SK-N-SH (cell line): ENCODE results near the gene UBE4B. TPM values are rescaled to one million over a fixed set of nuclear protein-coding genes. Genes with fewer than 3 reads are reported as not detected.
A peak's percentile ranks its signal among the peaks of the same experiment; 100 is the strongest.

ENCODE experiments used
- CTCF ChIA-PET: fragments of 300-600, 350-600 bp; formaldehyde crosslinking; extraction: SDS; loops from one replicate; lab custom pipeline; 2021; lab: Yijun Ruan, JAX
- POLR2A ChIA-PET: fragments of 350-600 bp; sonication (Branson Sonifier 250); formaldehyde crosslinking; extraction: SDS; loops from one replicate; lab custom pipeline; 2020; ENCODE audit warnings: antibody characterized with exemption, inconsistent platforms; lab: Yijun Ruan, JAX
- DNase-seq: peaks from one replicate; pipeline ENCODE4 v3.0.0; 2012
- H2AFZ ChIP-seq: fragments of 200-600 bp; sonication (generic); 2 replicates; pipeline ENCODE4 v1.8.1; 2016; ENCODE audit warnings: antibody characterized with exemption, mild to moderate bottlenecking, low read depth
- H3F3A ChIP-seq: fragments of 200-600 bp; sonication (generic); replicated peaks from 2 replicates; pipeline ENCODE3; 2016; ENCODE audit warnings: antibody characterized with exemption, mild to moderate bottlenecking; ENCODE audit not compliant: insufficient read depth
- H3K27ac ChIP-seq, 2 experiments: fragments of 200-500 bp in 1 of 2; fragments of 200-600 bp in 1 of 2; sonication (Bioruptor generic) in 1 of 2; sonication (generic), shearing (Covaris generic) in 1 of 2; 2 replicates each; pipeline versions ENCODE4 v1.5.1 to v1.6.1; 2014 to 2016; ENCODE audit warnings: low read depth in 2 of 2, inconsistent platforms in 1 of 2, low read length in 1 of 2, mild to moderate bottlenecking in 1 of 2, mixed read lengths in 1 of 2
- H3K27me3 ChIP-seq: fragments of 200-600 bp; sonication (generic), shearing (Covaris generic); 2 replicates; pipeline ENCODE4 v1.6.1; 2016; ENCODE audit warnings: mixed run types; ENCODE audit not compliant: insufficient read depth
- H3K36me3 ChIP-seq, 2 experiments: fragments of 200-500 bp in 1 of 2; fragments of 200-600 bp in 1 of 2; sonication (Bioruptor generic) in 1 of 2; sonication (generic) in 1 of 2; replicated peaks in 1 of 2; 2 replicates each; pipeline versions ENCODE3 to v1.5.1; 2014 to 2016; ENCODE audit warnings: low read length in 1 of 2, mild to moderate bottlenecking in 1 of 2; ENCODE audit not compliant: insufficient read depth in 2 of 2, control insufficient read depth in 1 of 2
- H3K4me1 ChIP-seq, 2 experiments: fragments of 200-500 bp in 1 of 2; fragments of 200-600 bp in 1 of 2; sonication (Bioruptor generic) in 1 of 2; sonication (generic), shearing (Covaris generic) in 1 of 2; 2 replicates each; pipeline versions ENCODE4 v1.5.1 to v1.6.1; 2014 to 2016; ENCODE audit warnings: low read depth in 1 of 2, low read length in 1 of 2, mixed run types in 1 of 2; ENCODE audit not compliant: insufficient read depth in 2 of 2, control insufficient read depth in 1 of 2
- H3K4me2 ChIP-seq: fragments of 200-600 bp; sonication (generic), shearing (Covaris generic); 2 replicates; pipeline ENCODE4 v1.6.1; 2017; ENCODE audit warnings: mixed run types
- H3K4me3 ChIP-seq, 2 experiments: fragments of 200-500 bp in 1 of 2; fragments of 200-600 bp in 1 of 2; sonication (Bioruptor generic) in 1 of 2; sonication (generic), shearing (Covaris generic) in 1 of 2; 2 replicates each; pipeline versions ENCODE4 v1.5.1 to v1.8.1; 2014 to 2016; ENCODE audit warnings: low read depth in 2 of 2, inconsistent platforms in 1 of 2, low read length in 1 of 2, mild to moderate bottlenecking in 1 of 2, mixed read lengths in 1 of 2, moderate library complexity in 1 of 2
- H3K79me2 ChIP-seq: fragments of 200-600 bp; sonication (generic); 2 replicates; pipeline ENCODE4 v1.8.1; 2017; ENCODE audit warnings: mild to moderate bottlenecking; ENCODE audit not compliant: insufficient read depth
- H3K9ac ChIP-seq: fragments of 200-600 bp; sonication (generic); 2 replicates; pipeline ENCODE4 v1.6.1; 2017; ENCODE audit warnings: mixed run types
- H3K9me2 ChIP-seq: fragments of 200-600 bp; sonication (generic); 2 replicates; pipeline ENCODE4 v1.6.1; 2017; ENCODE audit warnings: mixed run types
- H3K9me3 ChIP-seq: fragments of 200-600 bp; sonication (generic); 2 replicates; pipeline ENCODE4 v1.6.1; 2017; ENCODE audit warnings: mixed run types, mild to moderate bottlenecking, moderate library complexity
- H4K20me1 ChIP-seq: fragments of 200-600 bp; sonication (generic); 2 replicates; pipeline ENCODE4 v1.6.1; 2017; ENCODE audit warnings: mild to moderate bottlenecking, mixed run types; ENCODE audit not compliant: insufficient read depth
- ELF1 ChIP-seq: IDR thresholded peaks from 2 replicates; pipeline ENCODE4 v1.4.0; 2012
- EP300 ChIP-seq, 2 experiments: IDR thresholded peaks; 2 replicates each; pipeline versions ENCODE4 v1.4.0 to v1.6.1; 2012; ENCODE audit warnings: borderline replicate concordance in 1 of 2, low read depth in 1 of 2, low read length in 1 of 2
- EZH2phosphoT487 ChIP-seq: fragments of 200-600 bp; sonication (generic); IDR thresholded peaks from 2 replicates; pipeline ENCODE4 v1.6.1; 2017; ENCODE audit warnings: low read depth, mixed run types, mild to moderate bottlenecking, antibody characterized with exemption, moderate library complexity, borderline replicate concordance
- FOXM1 ChIP-seq: IDR thresholded peaks from 2 replicates; pipeline ENCODE4 v1.4.0; 2012; ENCODE audit warnings: low read depth, mild to moderate bottlenecking
- GABPA ChIP-seq: IDR thresholded peaks from 2 replicates; pipeline ENCODE4 v1.4.0; 2012; ENCODE audit warnings: low read depth, mild to moderate bottlenecking
- MEF2A ChIP-seq: IDR thresholded peaks from 2 replicates; pipeline ENCODE4 v1.4.0; 2012; ENCODE audit warnings: low read depth, borderline replicate concordance
- NFIC ChIP-seq: IDR thresholded peaks from 2 replicates; pipeline ENCODE4 v1.4.0; 2012; ENCODE audit warnings: borderline replicate concordance
- NRF1 ChIP-seq: IDR thresholded peaks from 2 replicates; pipeline ENCODE4 v1.6.1; 2012; ENCODE audit warnings: low read depth, mild to moderate bottlenecking, low read length
- POLR2AphosphoS5 ChIP-seq: IDR thresholded peaks from 2 replicates; pipeline ENCODE4 v1.6.1; 2012; ENCODE audit warnings: low read depth, low read length
- RAD21 ChIP-seq: IDR thresholded peaks from 2 replicates; pipeline ENCODE4 v1.6.1; 2012; ENCODE audit warnings: mild to moderate bottlenecking, low read length
- RXRA ChIP-seq: IDR thresholded peaks from 2 replicates; pipeline ENCODE4 v1.4.0; 2012; ENCODE audit warnings: low read depth, mild to moderate bottlenecking, borderline replicate concordance
- WGBS: methylation state at CpG from one replicate; pipeline ENCODE4 v1.1.6; 2017; ENCODE audit warnings: low lambda C conversion rate; 5-methylcytosine and 5-hydroxymethylcytosine counted together
- polyA plus RNA-seq, 3 experiments: library from polyadenylated mRNA; depleted of rRNA; stranded (reverse); fragments of >200 nt; gene quantifications; 2 replicates each; pipeline ENCODE4 v1.2.3, GENCODE V29; 2012
- TF ChIP-seq, protein P1 (sequence below): IDR thresholded peaks from 2 replicates; pipeline ENCODE4 v1.6.1; 2012; ENCODE audit warnings: mild to moderate bottlenecking, low read depth, low read length, moderate library complexity
- TF ChIP-seq, protein P2 (sequence below): fragments of 200-600 bp; sonication (generic); IDR thresholded peaks from 2 replicates; pipeline ENCODE4 v1.6.1; 2017; ENCODE audit warnings: antibody characterized with exemption, mild to moderate bottlenecking, moderate library complexity

The UBE4B gene
- polyA plus RNA-seq, 1 of the 3 experiments (the other 2 are of a cell fraction) = 19.1 TPM

- 79% methylated on average over 3 of the region's 3 CpGs for WGBS
- peaks cover 12% of the 10 kb centered on the region for H3F3A ChIP-seq
- ChIA-PET POLR2A (interaction anchor here (0.6 kb wide), 1 partner anchor 814 kb away, joined by 3 read pairs; no protein-coding TSS in a partner anchor), CTCF (no interaction called here)
- H3K27ac ChIP-seq = no peak overlapping the region
- no peak overlapping the region for H3K9ac ChIP-seq
- no peak overlapping the region for H2AFZ ChIP-seq
- no peaks in the 10 kb centered on the region for H3K9me2 ChIP-seq
- no peak overlapping the region for H3K4me2 ChIP-seq
- H3K4me1 ChIP-seq = peaks cover 7 to 13% of the 10 kb centered on the region in 2 experiments; a peak in 2 of 4 replicates
- H3K36me3 ChIP-seq = peaks cover 2 to 5% of the 10 kb centered on the region in 2 experiments
- H4K20me1 ChIP-seq = peaks cover 27% of the 10 kb centered on the region
- H3K4me3 ChIP-seq = no peak overlapping the region
- no peak for TF ChIP-seq ELF1
- TF ChIP-seq RXRA = no peak
- no peak for TF ChIP-seq EP300 (IDR thresholded peaks at IDR 0.05; ENCODE audit: borderline replicate concordance in 1 of 2, low read depth in 1 of 2, low read length in 1 of 2)
- no peak for TF ChIP-seq POLR2AphosphoS5
- no peak for TF ChIP-seq NRF1
- TF ChIP-seq, protein P1, sequence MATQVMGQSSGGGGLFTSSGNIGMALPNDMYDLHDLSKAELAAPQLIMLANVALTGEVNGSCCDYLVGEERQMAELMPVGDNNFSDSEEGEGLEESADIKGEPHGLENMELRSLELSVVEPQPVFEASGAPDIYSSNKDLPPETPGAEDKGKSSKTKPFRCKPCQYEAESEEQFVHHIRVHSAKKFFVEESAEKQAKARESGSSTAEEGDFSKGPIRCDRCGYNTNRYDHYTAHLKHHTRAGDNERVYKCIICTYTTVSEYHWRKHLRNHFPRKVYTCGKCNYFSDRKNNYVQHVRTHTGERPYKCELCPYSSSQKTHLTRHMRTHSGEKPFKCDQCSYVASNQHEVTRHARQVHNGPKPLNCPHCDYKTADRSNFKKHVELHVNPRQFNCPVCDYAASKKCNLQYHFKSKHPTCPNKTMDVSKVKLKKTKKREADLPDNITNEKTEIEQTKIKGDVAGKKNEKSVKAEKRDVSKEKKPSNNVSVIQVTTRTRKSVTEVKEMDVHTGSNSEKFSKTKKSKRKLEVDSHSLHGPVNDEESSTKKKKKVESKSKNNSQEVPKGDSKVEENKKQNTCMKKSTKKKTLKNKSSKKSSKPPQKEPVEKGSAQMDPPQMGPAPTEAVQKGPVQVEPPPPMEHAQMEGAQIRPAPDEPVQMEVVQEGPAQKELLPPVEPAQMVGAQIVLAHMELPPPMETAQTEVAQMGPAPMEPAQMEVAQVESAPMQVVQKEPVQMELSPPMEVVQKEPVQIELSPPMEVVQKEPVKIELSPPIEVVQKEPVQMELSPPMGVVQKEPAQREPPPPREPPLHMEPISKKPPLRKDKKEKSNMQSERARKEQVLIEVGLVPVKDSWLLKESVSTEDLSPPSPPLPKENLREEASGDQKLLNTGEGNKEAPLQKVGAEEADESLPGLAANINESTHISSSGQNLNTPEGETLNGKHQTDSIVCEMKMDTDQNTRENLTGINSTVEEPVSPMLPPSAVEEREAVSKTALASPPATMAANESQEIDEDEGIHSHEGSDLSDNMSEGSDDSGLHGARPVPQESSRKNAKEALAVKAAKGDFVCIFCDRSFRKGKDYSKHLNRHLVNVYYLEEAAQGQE = no peak
- no peak for TF ChIP-seq GABPA
- no peak for TF ChIP-seq NFIC
- TF ChIP-seq EZH2phosphoT487 = no peak
- TF ChIP-seq RAD21 = no peak
- TF ChIP-seq, protein P2, sequence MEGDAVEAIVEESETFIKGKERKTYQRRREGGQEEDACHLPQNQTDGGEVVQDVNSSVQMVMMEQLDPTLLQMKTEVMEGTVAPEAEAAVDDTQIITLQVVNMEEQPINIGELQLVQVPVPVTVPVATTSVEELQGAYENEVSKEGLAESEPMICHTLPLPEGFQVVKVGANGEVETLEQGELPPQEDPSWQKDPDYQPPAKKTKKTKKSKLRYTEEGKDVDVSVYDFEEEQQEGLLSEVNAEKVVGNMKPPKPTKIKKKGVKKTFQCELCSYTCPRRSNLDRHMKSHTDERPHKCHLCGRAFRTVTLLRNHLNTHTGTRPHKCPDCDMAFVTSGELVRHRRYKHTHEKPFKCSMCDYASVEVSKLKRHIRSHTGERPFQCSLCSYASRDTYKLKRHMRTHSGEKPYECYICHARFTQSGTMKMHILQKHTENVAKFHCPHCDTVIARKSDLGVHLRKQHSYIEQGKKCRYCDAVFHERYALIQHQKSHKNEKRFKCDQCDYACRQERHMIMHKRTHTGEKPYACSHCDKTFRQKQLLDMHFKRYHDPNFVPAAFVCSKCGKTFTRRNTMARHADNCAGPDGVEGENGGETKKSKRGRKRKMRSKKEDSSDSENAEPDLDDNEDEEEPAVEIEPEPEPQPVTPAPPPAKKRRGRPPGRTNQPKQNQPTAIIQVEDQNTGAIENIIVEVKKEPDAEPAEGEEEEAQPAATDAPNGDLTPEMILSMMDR = no peak
- no peak for TF ChIP-seq FOXM1
- no peak for TF ChIP-seq MEF2A
- H3K9me3 ChIP-seq = no peaks in the 10 kb centered on the region
- no peak for DNase-seq
- no peaks in the 10 kb centered on the region for H3K27me3 ChIP-seq
- H3K79me2 ChIP-seq = peaks cover 98% of the 10 kb centered on the region
Measured at GRCh38 chr1:10050611-10051010, 17.9 kb downstream of the UBE4B start.

- peaks cover 2 to 5% of the 10 kb centered on the region in 2 experiments for H3K36me3 ChIP-seq
- no peaks in the 10 kb centered on the region for H3K9me2 ChIP-seq
- H2AFZ ChIP-seq = no peak overlapping the region
- TF ChIP-seq, protein P2 = 0 out of 2 replicates have a peak, but pooled peaks have one; percentile 7
- TF ChIP-seq EZH2phosphoT487 = no peak
- TF ChIP-seq, all 33 proteins: peak for 1
- Histone ChIP-seq H4K20me1 (peaks cover 18% of the 10 kb centered on the region), H3K4me2 (no peak overlapping the region), H3K9me3 (no peaks in the 10 kb centered on the region), H3K27ac (no peak overlapping the region), H3K4me1 (peaks cover 0 to 11% of the 10 kb centered on the region in 2 experiments; a peak in 2 of 4 replicates), H3K4me3 (no peak overlapping the region), H3K27me3 (no peaks in the 10 kb centered on the region), H3K9ac (no peak overlapping the region), H3K79me2 (peaks cover 97% of the 10 kb centered on the region), H3F3A (peaks cover 22% of the 10 kb centered on the region)
- no peak for DNase-seq
- ChIA-PET POLR2A (interaction anchor here (1.1 kb wide), 1 partner anchor 9 kb away, joined by 4 read pairs; no protein-coding TSS in a partner anchor), CTCF (no interaction called here)
- WGBS = 91% methylated on average over 1 of the region's 1 CpG
Measured at GRCh38 chr1:10051656-10052055, 18.9 kb downstream of the UBE4B start.
